Stimulated activated CD8-positive, alpha-beta memory T cell treated with anti-CD3 and anti-CD28 coated beads, Interleukin-12 subunit alpha, Interleukin-12 subunit beta, amount 100 ng/mL, for 24 hours (primary cell): Measurements from ENCODE around the gene PPIC.
"Not testable (repeated sequence)": the region's sequence is repeated elsewhere in the genome, so short reads cannot be mapped to it uniquely, and the experiment has no call there.

Experiments
- DNase-seq: peaks from one replicate; pipeline ENCODE4 v3.0.0-alpha.2; 2020; ENCODE audit errors: extremely low read depth

The PPIC gene

GRCh38 chr5:123007754-123008153, 28.8 kb downstream of the PPIC start:
- DNase-seq = no peak

GRCh38 chr5:123007182-123007581, 29.3 kb downstream of the PPIC start:
- no peak for DNase-seq

- DNase-seq = no peak
These were observed 34.7 kb downstream of the PPIC start for GRCh38 chr5:123001808-123002207.

GRCh38 chr5:123000731-123001130, 35.8 kb downstream of the PPIC start:
- DNase-seq = no peak

GRCh38 chr5:122999947-123000563, 36.5 kb downstream of the PPIC start:
- DNase-seq = no peak

- no peak for DNase-seq
These were observed 39.2 kb downstream of the PPIC start for GRCh38 chr5:122997294-122997693.

- DNase-seq = no peak
These were observed 40.4 kb downstream of the PPIC start for GRCh38 chr5:122996091-122996490.

- DNase-seq = no peak
These were observed 50.4 kb downstream of the PPIC start for GRCh38 chr5:122985954-122986721.

- no peak for DNase-seq
These were observed 51.4 kb downstream of the PPIC start for GRCh38 chr5:122985006-122985700.

GRCh38 chr5:122984425-122984824, 52.1 kb downstream of the PPIC start:
- no peak for DNase-seq

- no peak for DNase-seq
These were observed 54.1 kb downstream of the PPIC start for GRCh38 chr5:122982376-122982775.

- DNase-seq = no peak
These were observed 54.7 kb downstream of the PPIC start for GRCh38 chr5:122981846-122982245.

- DNase-seq = no peak
These were observed 57.8 kb downstream of the PPIC start for GRCh38 chr5:122978644-122979297.

GRCh38 chr5:122978068-122978467, 58.5 kb downstream of the PPIC start:
- no peak for DNase-seq

- no peak for DNase-seq
These were observed 59.2 kb downstream of the PPIC start for GRCh38 chr5:122977319-122977718.

- not testable (repeated sequence) for DNase-seq
These were observed 62.3 kb downstream of the PPIC start for GRCh38 chr5:122974251-122974650.

- not testable (repeated sequence) for DNase-seq
These were observed 62.8 kb downstream of the PPIC start for GRCh38 chr5:122973759-122974158.
